ENCODE results near the gene WDR54.

WDR54 gene

GRCh38 chr2:74444498-74445318 is 23.2 kb downstream of the WDR54 start:
- Histone ChIP-seq H3K27ac (ENCODE audit: low read length) (no peak overlapping the region), H3K4me3 (ENCODE audit: low read depth in 1 of 2, low read length in 2 of 2) (no peak overlapping the region), H3K9me3 (ENCODE audit: control insufficient read depth in 1 of 2, low read length in 2 of 2) (no peaks in the 10 kb centered on the region), H3K36me3 (ENCODE audit: control insufficient read depth in 1 of 2, insufficient read depth in 2 of 2, low read length in 2 of 2) (no peaks in the 10 kb centered on the region), H3K27me3 (ENCODE audit: low read depth, low read length) (peaks cover 7% of the 10 kb centered on the region), H3K4me1 (ENCODE audit: control insufficient read depth in 1 of 2, insufficient read depth in 2 of 2, low read length in 2 of 2) (peaks cover 0 to 14% of the 10 kb centered on the region in 2 donors)

- H3K27me3 ChIP-seq (ENCODE audit: low read depth, low read length), result peaks cover 2% of the 10 kb centered on the region
- no peak overlapping the region for H3K4me3 ChIP-seq (ENCODE audit: low read depth in 1 of 2, low read length in 2 of 2)
- no peaks in the 10 kb centered on the region for H3K9me3 ChIP-seq (ENCODE audit: control insufficient read depth in 1 of 2, low read length in 2 of 2)
- H3K36me3 ChIP-seq (ENCODE audit: control insufficient read depth in 1 of 2, insufficient read depth in 2 of 2, low read length in 2 of 2), result no peaks in the 10 kb centered on the region
- no peaks in the 10 kb centered on the region for H3K4me1 ChIP-seq (ENCODE audit: control insufficient read depth in 1 of 2, insufficient read depth in 2 of 2, low read length in 2 of 2)
- H3K27ac ChIP-seq (ENCODE audit: low read length), result no peak overlapping the region
These were observed 25.9 kb downstream of the WDR54 start for GRCh38 chr2:74447230-74447999.

DNA sequence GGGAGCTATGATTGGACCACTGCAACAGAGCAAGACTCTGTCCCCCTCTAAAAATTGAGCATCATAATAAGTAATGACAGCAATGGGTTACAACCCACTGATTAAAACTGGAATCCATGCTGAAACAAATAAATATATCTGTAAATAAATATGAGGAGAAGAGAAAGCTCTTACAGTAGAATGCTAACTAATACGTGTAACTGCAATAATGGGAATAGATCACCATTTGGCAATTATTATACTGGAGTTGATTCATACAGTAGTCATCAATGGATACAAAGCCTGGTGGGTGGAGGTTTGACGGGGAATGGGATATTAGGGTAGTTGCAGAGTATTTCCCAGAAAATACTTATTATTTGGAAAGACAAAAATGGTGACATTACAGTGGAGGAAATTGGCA is 27.2 kb downstream of the WDR54 start:
- H3K4me3 ChIP-seq (ENCODE audit: low read depth in 1 of 2, low read length in 2 of 2), result no peak overlapping the region
- H3K4me1 ChIP-seq (ENCODE audit: control insufficient read depth in 1 of 2, insufficient read depth in 2 of 2, low read length in 2 of 2), result no peaks in the 10 kb centered on the region
- H3K27ac ChIP-seq (ENCODE audit: low read length), result no peak overlapping the region
- H3K27me3 ChIP-seq (ENCODE audit: low read depth, low read length), result no peaks in the 10 kb centered on the region
- no peaks in the 10 kb centered on the region for H3K36me3 ChIP-seq (ENCODE audit: control insufficient read depth in 1 of 2, insufficient read depth in 2 of 2, low read length in 2 of 2)
- no peaks in the 10 kb centered on the region for H3K9me3 ChIP-seq (ENCODE audit: control insufficient read depth in 1 of 2, low read length in 2 of 2)

DNA sequence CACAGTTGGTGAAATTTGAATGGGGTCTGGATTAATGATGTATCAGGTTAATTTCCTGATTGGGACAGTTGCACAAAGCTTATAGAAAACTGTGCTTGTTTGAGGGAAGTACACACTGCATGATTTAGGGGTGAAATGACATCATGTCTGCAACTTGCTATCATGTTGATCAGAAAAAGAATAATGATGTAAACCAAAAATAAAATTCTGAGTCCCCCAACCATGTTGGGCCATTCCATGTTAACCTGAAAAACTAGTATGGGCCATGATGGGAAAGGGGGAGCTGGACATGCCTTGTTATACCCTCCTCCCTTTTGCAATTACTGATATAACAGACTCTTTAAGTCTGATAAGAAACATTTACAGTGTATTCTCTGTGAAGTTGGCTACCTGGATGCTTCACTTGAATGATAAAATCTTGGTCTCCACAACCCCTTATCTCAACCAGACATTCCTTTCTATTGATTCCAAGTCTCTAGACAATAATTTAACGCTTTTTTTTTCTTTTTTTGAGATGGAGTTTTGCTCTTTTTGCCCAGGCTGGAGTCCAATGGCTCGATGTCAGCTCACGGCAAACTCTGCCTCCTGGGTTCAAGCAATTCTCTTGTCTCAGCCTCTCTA is 29.1 kb downstream of the WDR54 start:
- Histone ChIP-seq H3K4me1 (ENCODE audit: control insufficient read depth in 1 of 2, insufficient read depth in 2 of 2, low read length in 2 of 2) (peaks cover 6 to 9% of the 10 kb centered on the region in 2 donors), H3K36me3 (ENCODE audit: control insufficient read depth in 1 of 2, insufficient read depth in 2 of 2, low read length in 2 of 2) (no peaks in the 10 kb centered on the region), H3K9me3 (ENCODE audit: control insufficient read depth in 1 of 2, low read length in 2 of 2) (no peaks in the 10 kb centered on the region), H3K27me3 (ENCODE audit: low read depth, low read length) (no peaks in the 10 kb centered on the region), H3K27ac (ENCODE audit: low read length) (no peak overlapping the region), H3K4me3 (ENCODE audit: low read depth in 1 of 2, low read length in 2 of 2) (no peak overlapping the region)

GRCh38 chr2:74454654-74455511 is 33.4 kb downstream of the WDR54 start, which contains the start of gene INO80B:
Gene INO80B (plus strand): TSS chr2:74455087. CDS start chr2:74455117, 30 bp downstream.
- Histone ChIP-seq H3K4me3 (ENCODE audit: low read depth in 1 of 2, low read length in 2 of 2) (peak within 1 kb of the TSS; percentile 84 to 93), H3K36me3 (ENCODE audit: control insufficient read depth in 1 of 2, insufficient read depth in 2 of 2, low read length in 2 of 2) (no peaks in the 10 kb centered on the region), H3K4me1 (ENCODE audit: control insufficient read depth in 1 of 2, insufficient read depth in 2 of 2, low read length in 2 of 2) (peaks cover 21 to 33% of the 10 kb centered on the region in 2 donors), H3K27ac (ENCODE audit: low read length) (peak within 1 kb of the TSS; percentile 81), H3K27me3 (ENCODE audit: low read depth, low read length) (no peaks in the 10 kb centered on the region), H3K9me3 (ENCODE audit: control insufficient read depth in 1 of 2, low read length in 2 of 2) (no peaks in the 10 kb centered on the region)

GRCh38 chr2:74457129-74457548 is 35.6 kb downstream of the WDR54 start:
- Histone ChIP-seq H3K4me3 (ENCODE audit: low read depth in 1 of 2, low read length in 2 of 2) (peak overlapping the region; percentile 60 to 88), H3K27me3 (ENCODE audit: low read depth, low read length) (no peaks in the 10 kb centered on the region), H3K4me1 (ENCODE audit: control insufficient read depth in 1 of 2, insufficient read depth in 2 of 2, low read length in 2 of 2) (peaks cover 21 to 33% of the 10 kb centered on the region in 2 donors), H3K9me3 (ENCODE audit: control insufficient read depth in 1 of 2, low read length in 2 of 2) (no peaks in the 10 kb centered on the region), H3K36me3 (ENCODE audit: control insufficient read depth in 1 of 2, insufficient read depth in 2 of 2, low read length in 2 of 2) (peaks cover under 1 to 10% of the 10 kb centered on the region in 2 donors), H3K27ac (ENCODE audit: low read length) (peak overlapping the region; percentile 84)

- peak overlapping the region; percentile 87 for H3K27ac ChIP-seq (ENCODE audit: low read length)
- peaks cover 21 to 33% of the 10 kb centered on the region in 2 donors for H3K4me1 ChIP-seq (ENCODE audit: control insufficient read depth in 1 of 2, insufficient read depth in 2 of 2, low read length in 2 of 2)
- no peaks in the 10 kb centered on the region for H3K27me3 ChIP-seq (ENCODE audit: low read depth, low read length)
These were observed 36.1 kb downstream of the WDR54 start for GRCh38 chr2:74457549-74458131.

DNA sequence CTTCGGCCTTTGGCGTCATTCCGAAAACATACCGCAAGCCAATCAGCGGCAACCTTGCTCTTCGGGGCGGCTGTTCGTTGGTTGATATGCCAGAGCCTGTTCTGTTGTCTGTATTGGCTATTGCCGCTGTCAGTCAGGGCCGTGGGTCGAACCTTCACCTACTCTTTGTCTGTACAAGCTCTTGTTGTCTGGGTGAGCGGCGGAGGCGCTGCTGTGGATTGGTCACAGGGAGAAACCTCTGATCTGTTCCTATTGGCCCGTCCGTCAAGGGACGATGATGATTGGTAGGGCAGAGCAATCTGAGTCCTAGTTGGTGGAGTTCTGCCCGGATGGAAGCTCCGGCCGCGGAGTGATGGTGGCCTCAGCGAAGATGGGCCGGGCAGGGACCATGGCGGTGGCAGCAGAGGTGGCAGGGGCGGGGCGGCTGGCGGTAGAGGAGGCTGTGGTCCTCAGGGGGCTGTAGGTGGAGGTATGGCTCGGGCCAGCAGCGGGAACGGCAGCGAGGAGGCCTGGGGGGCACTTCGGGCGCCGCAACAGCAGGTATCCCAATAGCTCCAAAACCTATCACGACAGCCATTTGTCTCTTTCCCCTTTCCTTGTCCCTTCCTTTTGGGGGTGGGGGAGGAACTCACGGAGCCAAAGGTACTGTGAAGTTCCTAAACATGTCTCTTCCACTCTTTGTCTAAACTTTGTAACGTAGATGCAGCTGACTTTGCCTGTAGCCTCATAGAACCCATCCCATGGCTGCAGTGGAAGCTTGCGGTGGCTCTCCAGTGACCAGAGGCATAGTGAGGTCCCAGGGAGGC is 36.8 kb downstream of the WDR54 start, which contains the start of gene WBP1:
Gene WBP1 (plus strand): TSS at position 307 of the 806 bp plus-strand sequence. CDS start 165 bp downstream, at position 472.
- peaks cover 21 to 33% of the 10 kb centered on the region in 2 donors for H3K4me1 ChIP-seq (ENCODE audit: control insufficient read depth in 1 of 2, insufficient read depth in 2 of 2, low read length in 2 of 2)
- no peaks in the 10 kb centered on the region for H3K27me3 ChIP-seq (ENCODE audit: low read depth, low read length)
- H3K27ac ChIP-seq (ENCODE audit: low read length), result peak within 1 kb of the TSS; percentile 87
- H3K4me3 ChIP-seq (ENCODE audit: low read depth in 1 of 2, low read length in 2 of 2), result peak within 1 kb of the TSS; percentile 88 to 98
- peaks cover 8 to 19% of the 10 kb centered on the region in 2 donors for H3K36me3 ChIP-seq (ENCODE audit: control insufficient read depth in 1 of 2, insufficient read depth in 2 of 2, low read length in 2 of 2)
- no peaks in the 10 kb centered on the region for H3K9me3 ChIP-seq (ENCODE audit: control insufficient read depth in 1 of 2, low read length in 2 of 2)

More at GRCh38 chr2:74457549-74458131, 36.1 kb downstream of the WDR54 start:
- H3K9me3 ChIP-seq (ENCODE audit: control insufficient read depth in 1 of 2, low read length in 2 of 2), result no peaks in the 10 kb centered on the region
- peak overlapping the region; percentile 87 to 88 for H3K4me3 ChIP-seq (ENCODE audit: low read depth in 1 of 2, low read length in 2 of 2)
- H3K36me3 ChIP-seq (ENCODE audit: control insufficient read depth in 1 of 2, insufficient read depth in 2 of 2, low read length in 2 of 2), result peaks cover 5 to 15% of the 10 kb centered on the region in 2 donors

GRCh38 chr2:74458938-74459363 is 37.4 kb downstream of the WDR54 start:
- H3K4me3 ChIP-seq (ENCODE audit: low read depth in 1 of 2, low read length in 2 of 2), result peak overlapping the region; percentile 88 to 98
- H3K27me3 ChIP-seq (ENCODE audit: low read depth, low read length), result no peaks in the 10 kb centered on the region
- no peaks in the 10 kb centered on the region for H3K9me3 ChIP-seq (ENCODE audit: control insufficient read depth in 1 of 2, low read length in 2 of 2)
- peaks cover 21 to 35% of the 10 kb centered on the region in 2 donors for H3K4me1 ChIP-seq (ENCODE audit: control insufficient read depth in 1 of 2, insufficient read depth in 2 of 2, low read length in 2 of 2)
- peaks cover 8 to 19% of the 10 kb centered on the region in 2 donors for H3K36me3 ChIP-seq (ENCODE audit: control insufficient read depth in 1 of 2, insufficient read depth in 2 of 2, low read length in 2 of 2)
- H3K27ac ChIP-seq (ENCODE audit: low read length), result peak overlapping the region; percentile 87

All from muscle layer of duodenum (tissue), 2 donors.